Measurements from ENCODE around the gene NMT2.
A peak's percentile ranks its signal among the peaks of the same experiment; 100 is the strongest.

Gene NMT2

GRCh38 chr10:15141136-15142054, 27.1 kb downstream of the NMT2 start:
- DNase-seq (ENCODE audit: low read depth in 3 of 3): peak in 2 of 3 donors; percentile 20 to 22

- no peak for DNase-seq (ENCODE audit: low read depth in 3 of 3)
Measured at GRCh38 chr10:15140698-15141097, 27.8 kb downstream of the NMT2 start.

GRCh38 chr10:15137636-15138035, 30.9 kb downstream of the NMT2 start:
- no peak for DNase-seq (ENCODE audit: low read depth in 3 of 3)

- no peak for DNase-seq (ENCODE audit: low read depth in 3 of 3)
Measured at GRCh38 chr10:15137036-15137359, 31.5 kb downstream of the NMT2 start.

GRCh38 chr10:15136129-15137035, 32.1 kb downstream of the NMT2 start:
- no peak for DNase-seq (ENCODE audit: low read depth in 3 of 3)

GRCh38 chr10:15131330-15131729, 37.2 kb downstream of the NMT2 start:
- DNase-seq (ENCODE audit: low read depth in 3 of 3): no peak

GRCh38 chr10:15124908-15125307, 43.6 kb downstream of the NMT2 start:
- DNase-seq (ENCODE audit: low read depth in 3 of 3): no peak

- DNase-seq (ENCODE audit: low read depth in 3 of 3): no peak
Measured at GRCh38 chr10:15124190-15124589, 44.3 kb downstream of the NMT2 start.

- DNase-seq (ENCODE audit: low read depth in 3 of 3): no peak
Measured at GRCh38 chr10:15123749-15124184, 44.7 kb downstream of the NMT2 start.

GRCh38 chr10:15122477-15123030, 45.9 kb downstream of the NMT2 start:
- no peak for DNase-seq (ENCODE audit: low read depth in 3 of 3)

GRCh38 chr10:15121707-15122106, 46.8 kb downstream of the NMT2 start:
- DNase-seq (ENCODE audit: low read depth in 3 of 3): no peak

- DNase-seq (ENCODE audit: low read depth in 3 of 3): no peak
Measured at GRCh38 chr10:15120523-15120922, 48.0 kb downstream of the NMT2 start.

- no peak for DNase-seq (ENCODE audit: low read depth in 3 of 3)
Measured at GRCh38 chr10:15118615-15119014, 49.9 kb downstream of the NMT2 start.

- DNase-seq (ENCODE audit: low read depth in 3 of 3): no peak
Measured at GRCh38 chr10:15116225-15116624, 52.3 kb downstream of the NMT2 start.

- no peak for DNase-seq (ENCODE audit: low read depth in 3 of 3)
Measured at GRCh38 chr10:15113766-15114165, 54.7 kb downstream of the NMT2 start.

- no peak for DNase-seq (ENCODE audit: low read depth in 3 of 3)
Measured at GRCh38 chr10:15112657-15113056, 55.8 kb downstream of the NMT2 start.

GRCh38 chr10:15106352-15107013, 62.0 kb downstream of the NMT2 start:
- DNase-seq (ENCODE audit: low read depth in 3 of 3): peak in 2 of 3 donors; percentile 43 to 61

GRCh38 chr10:15103513-15103912, 65.0 kb downstream of the NMT2 start:
- no peak for DNase-seq (ENCODE audit: low read depth in 3 of 3)

- no peak for DNase-seq (ENCODE audit: low read depth in 3 of 3)
Measured at GRCh38 chr10:15099886-15100285, 68.6 kb downstream of the NMT2 start.

GRCh38 chr10:15097011-15097812, 71.3 kb downstream of the NMT2 start, which contains the start of gene RPP38:
Gene RPP38 (plus strand): TSS chr10:15097355. CDS start chr10:15103315, 5,960 bp downstream.
- DNase-seq (ENCODE audit: low read depth in 3 of 3): peak; percentile 91 to 94 (median 92)

GRCh38 chr10:15096661-15097010, 71.9 kb downstream of the NMT2 start:
- no peak for DNase-seq (ENCODE audit: low read depth in 3 of 3)
